Stimulated activated CD8-positive, alpha-beta memory T cell treated with anti-CD3 and anti-CD28 coated beads, Interleukin-12 subunit alpha, Interleukin-12 subunit beta, amount 100 ng/mL, for 4 hours (primary cell): ENCODE results near the gene EDNRB.
"Not testable (repeated sequence)": the region's sequence is repeated elsewhere in the genome, so short reads cannot be mapped to it uniquely, and the experiment has no call there.

Source experiments
- DNase-seq: peaks from one replicate; pipeline ENCODE4 v3.0.0-alpha.2; 2020; ENCODE audit warnings: low read depth

EDNRB gene

DNA sequence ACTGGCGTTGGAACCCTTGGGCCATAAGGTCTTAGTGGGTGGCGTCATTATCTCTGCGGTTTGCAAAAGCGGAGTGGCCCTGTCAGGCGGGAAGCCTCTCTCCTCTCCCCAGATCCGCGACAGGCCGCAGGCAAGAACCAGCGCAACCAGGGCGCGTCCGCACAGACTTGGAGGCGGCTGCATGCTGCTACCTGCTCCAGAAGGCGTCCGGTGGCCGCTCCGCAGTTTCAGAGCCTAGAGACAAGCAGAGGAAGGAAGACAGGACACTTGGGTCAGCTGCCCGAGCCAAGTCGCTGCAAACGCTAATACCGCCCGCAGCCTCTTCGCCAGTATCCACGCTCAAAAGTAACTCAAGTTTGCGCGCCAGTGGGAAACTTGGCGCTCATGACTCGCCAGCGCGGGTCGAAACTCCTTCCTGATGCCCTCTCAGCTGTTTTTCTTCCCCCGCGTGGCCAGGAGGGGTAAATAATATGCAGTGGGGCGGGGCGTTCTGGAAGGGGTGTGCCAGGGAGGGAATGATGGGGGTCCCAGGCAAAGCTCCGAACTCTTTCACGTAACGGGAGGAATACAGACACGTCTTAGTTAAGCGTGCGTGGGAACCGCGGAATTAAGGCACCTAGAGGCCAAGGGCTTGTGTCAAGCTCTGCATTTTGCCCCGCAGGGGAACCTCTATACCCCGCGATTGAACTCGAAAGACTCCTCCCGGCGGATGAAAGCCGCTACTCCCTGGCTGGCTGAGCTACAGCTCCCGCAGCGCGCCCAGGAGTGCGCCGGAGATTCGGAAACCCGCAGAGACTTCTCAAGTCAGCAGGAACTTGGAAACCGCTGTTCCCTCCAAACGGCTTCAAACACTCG, at the start of gene EDNRB:
Gene EDNRB (minus strand): TSS at position 441 of the 855 bp plus-strand sequence. CDS start 258 bp downstream, at position 183.
- DNase-seq: no peak

GRCh38 chr13:77966671-77967070, 48.0 kb upstream of the EDNRB start:
- no peak for DNase-seq

GRCh38 chr13:77952737-77953136, 34.1 kb upstream of the EDNRB start:
- no peak for DNase-seq

DNA sequence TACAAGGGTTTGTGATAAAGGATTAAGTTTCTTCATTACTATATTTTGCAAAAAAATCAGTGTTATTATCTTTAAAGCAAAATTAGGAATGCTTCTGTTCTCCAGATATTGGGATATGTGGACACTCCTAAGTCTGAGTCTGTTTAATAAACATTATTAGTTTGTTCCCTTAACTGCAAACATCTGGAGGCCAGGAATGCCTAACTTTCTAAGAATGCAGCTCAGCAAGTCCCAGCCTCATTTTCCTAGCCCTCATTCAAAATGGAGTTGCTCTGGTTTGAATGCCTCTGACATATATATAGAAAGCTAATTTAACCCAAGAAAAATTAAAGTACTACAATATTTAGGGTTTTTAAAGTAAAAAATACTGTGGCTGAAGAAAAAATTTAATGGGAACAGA, 33.6 kb upstream of the EDNRB start:
- no peak for DNase-seq

DNA sequence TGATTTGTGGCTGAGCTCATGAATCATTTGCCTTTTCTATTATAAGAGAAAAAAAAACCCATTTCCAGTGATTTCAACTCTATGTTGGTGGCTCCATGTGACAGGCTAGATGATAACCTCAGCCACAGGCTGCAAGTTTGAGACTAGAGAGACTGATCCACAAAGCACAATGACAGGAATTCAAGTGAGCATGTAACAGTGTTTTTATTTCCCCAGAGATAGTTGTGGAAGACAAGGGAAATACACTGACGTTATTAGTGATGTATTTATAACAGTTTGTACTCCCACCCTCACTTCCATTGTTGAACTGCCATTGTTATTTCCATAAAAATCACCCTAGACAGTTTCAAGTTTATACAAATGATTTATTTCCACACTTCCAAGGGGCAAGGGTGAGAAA, 27.9 kb upstream of the EDNRB start:
- DNase-seq: no peak

- not testable (repeated sequence) for DNase-seq
Measured at GRCh38 chr13:77935063-77935462, 16.4 kb upstream of the EDNRB start.

GRCh38 chr13:77930430-77930829, 11.8 kb upstream of the EDNRB start:
- DNase-seq: no peak

- DNase-seq: no peak
Measured at GRCh38 chr13:77928909-77929308, 10.3 kb upstream of the EDNRB start.

- no peak for DNase-seq
Measured at GRCh38 chr13:77925616-77926015, 7.0 kb upstream of the EDNRB start.

GRCh38 chr13:77919921-77920294, 1.3 kb upstream of the EDNRB start:
- no peak for DNase-seq

DNA sequence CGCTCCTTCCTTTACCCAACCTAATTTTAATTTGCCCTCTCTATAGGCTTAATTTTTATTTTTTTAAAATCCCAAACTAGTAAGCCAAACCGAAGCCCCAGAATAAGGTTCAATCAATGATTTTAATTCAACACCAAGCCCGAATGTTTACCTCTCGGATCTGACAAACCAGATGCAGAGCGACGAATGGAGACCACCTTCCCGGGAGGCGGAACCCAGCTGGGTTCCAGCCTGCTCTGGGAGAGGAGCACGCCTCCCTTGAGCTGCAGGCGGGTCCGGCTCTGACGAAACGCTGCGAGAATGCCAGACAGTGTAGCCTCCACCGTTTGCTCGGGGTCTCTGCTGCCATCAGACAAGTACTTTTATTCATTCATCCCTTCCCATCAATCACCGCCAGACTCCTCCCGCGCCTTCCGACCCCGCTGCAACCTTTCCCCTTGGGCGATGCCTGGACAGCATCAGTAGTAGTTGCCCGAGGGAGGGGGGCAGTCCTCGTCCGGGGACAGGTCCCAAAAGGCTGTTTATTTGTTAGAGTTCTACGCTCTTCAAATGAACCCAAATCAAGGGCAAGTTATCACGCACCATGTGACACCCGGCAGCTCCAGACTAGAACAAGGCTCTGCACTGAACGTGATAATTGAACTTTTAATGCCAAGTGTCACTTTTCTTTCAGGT, 752 bp upstream of the EDNRB start:
- no peak for DNase-seq

- no peak for DNase-seq
Measured at GRCh38 chr13:77916488-77916887, 2.1 kb downstream of the EDNRB start.

DNA sequence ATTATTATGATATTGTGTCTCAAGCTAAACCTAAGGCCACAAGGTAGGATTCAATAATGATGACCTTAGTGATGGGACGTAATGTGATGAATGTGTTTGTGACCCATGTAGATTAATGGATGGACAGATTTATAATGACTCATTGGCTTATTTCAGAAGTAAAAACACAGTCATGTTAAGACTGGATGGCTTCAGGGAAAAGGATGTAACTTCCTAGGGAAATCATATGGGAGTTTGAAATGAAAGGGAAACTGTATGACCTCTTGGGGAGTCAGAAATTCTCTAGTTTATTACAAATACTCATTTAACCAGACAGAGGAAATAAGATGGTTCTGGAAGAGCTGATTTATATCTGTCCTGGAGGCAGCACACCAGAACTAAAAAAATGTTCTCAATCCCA, 2.9 kb downstream of the EDNRB start:
- no peak for DNase-seq

- no peak for DNase-seq
Measured at GRCh38 chr13:77913003-77913402, 5.6 kb downstream of the EDNRB start.

DNA sequence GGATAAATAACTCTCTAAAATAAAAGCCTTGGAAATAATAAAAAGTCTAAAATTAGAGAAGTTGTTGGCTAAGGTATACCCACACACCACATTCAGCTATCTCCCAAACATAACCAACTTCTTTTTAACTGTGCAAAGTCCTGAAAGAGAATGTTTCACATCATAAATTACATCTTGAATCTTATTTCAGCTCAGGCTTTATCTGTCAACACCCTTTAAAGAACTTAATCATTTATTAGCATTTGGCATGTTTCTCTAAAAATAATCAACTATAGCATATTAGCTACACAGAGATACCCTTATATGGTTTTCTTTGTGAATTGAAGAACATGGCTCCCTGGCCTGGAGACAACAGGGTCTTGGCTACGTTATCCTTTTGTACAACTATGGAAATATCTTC, 6.9 kb downstream of the EDNRB start:
- DNase-seq: no peak

- DNase-seq: no peak
Measured at GRCh38 chr13:77909827-77910226, 8.8 kb downstream of the EDNRB start.

DNA sequence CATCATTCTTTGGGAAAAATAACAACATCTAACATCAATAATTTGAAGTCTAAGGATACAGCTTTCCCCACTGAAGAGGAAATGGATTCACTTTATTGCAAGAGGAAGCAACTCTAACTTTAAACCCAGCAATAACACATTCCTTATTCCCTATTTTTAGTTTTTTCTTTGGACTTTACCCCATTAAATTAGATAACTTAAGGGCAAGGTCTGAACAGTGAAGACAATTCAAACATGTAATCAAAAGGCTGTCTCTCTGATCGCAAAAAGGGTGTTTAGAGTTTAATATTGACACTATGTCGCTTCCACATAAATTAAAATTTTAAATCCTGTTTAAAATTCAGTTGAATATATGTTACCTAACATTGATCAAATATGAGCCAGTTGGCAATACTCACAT, 10.1 kb downstream of the EDNRB start:
- no peak for DNase-seq

DNA sequence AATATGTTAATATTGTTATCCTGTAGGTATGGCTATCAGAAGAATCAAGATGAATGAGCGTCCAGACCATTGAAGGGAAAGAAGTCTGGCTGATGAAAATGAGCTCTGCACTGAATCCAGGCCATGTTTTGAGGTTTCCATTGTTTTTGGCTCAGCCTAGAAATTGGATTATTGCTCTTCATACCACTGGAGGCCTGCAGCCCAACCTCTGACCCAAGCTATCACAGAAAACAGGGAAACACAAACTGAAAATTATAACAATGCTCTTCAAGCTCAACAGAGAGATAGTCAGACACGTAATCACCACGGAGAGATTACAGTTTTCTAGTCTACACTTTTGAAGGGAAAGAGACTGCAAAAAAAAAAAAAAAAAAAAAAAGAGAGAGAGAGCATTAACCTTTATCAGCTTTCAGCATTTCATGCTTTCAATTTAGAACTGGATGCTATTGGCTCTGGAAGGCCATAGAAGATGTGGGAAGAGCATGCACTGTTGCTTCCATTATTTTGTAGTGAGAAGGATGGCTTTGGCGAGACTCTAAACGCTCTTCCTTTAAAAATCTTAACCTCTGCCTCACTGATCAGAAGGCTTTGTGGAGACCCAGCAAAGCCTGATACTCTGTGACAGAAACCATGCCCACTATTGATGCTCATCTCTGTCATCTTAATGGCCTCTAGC, 10.8 kb downstream of the EDNRB start:
- no peak for DNase-seq

GRCh38 chr13:77904031-77904430, 14.6 kb downstream of the EDNRB start:
- no peak for DNase-seq

GRCh38 chr13:77903435-77903834, 15.2 kb downstream of the EDNRB start:
- DNase-seq: no peak

DNA sequence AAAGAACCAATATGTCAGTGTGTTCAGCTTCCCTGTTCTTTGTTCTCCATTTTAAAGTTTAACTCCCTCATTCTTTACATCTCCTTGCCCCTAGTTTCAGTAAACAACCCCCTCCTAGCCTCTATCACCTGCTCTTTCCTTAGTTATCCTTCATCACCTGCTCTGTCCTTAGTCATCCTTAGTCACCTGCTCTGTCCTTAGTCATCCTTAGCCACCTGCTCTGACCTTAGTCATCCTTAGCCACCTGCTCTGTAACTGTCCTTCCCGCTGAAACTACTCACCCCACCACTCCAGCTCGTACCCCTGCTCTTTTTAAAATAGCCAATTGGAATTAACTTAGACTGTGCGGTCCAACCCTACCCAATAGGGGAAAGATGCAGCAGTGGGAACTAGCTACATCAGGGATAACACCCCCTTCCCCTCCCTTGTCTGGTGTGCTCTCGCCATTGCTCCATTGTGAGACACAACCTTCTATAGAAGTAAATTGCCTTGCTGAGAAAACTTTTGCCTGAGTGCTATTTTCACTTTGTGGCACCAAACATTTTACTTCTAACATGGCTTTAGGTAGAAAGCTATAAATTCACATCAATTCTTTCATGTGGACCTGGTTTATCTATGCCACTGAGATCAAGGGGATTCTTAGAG, 16.2 kb downstream of the EDNRB start:
- no peak for DNase-seq

DNA sequence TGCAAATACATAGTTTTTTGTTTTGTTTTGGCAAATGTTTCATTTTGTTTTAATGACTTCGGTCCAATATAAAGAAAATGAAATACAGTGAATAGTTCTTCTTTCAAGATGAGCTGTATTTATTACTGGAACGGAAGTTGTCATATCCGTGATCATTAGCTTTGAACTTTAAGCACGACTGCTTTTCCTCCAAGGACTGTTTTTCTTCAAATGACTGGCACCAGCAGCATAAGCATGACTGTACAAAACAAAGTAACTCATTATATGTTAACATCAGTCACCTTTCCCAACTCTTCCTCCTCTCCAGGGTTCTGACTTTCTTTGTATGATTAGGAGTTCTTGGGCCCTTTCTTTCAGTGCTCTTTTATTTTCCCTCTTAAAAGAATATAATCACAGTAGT, 20.5 kb downstream of the EDNRB start:
- no peak for DNase-seq

- no peak for DNase-seq
Measured at GRCh38 chr13:77896977-77897376, 21.7 kb downstream of the EDNRB start.
